Measurements from ENCODE around the gene SLC25A28.
A peak's percentile ranks its signal among the peaks of the same experiment; 100 is the strongest.
"Not testable (repeated sequence)": the region's sequence is repeated elsewhere in the genome, so short reads cannot be mapped to it uniquely, and the experiment has no call there.

The SLC25A28 gene

GRCh38 chr10:99628923-99629624 lies 8.8 kb upstream of the SLC25A28 start:
- no peak for DNase-seq

- not testable (repeated sequence) for DNase-seq
These were observed 4.9 kb upstream of the SLC25A28 start for GRCh38 chr10:99625124-99625523.

- DNase-seq = no peak
These were observed 3.7 kb upstream of the SLC25A28 start for GRCh38 chr10:99623919-99624318.

GRCh38 chr10:99621454-99622251 lies 1.4 kb upstream of the SLC25A28 start:
- no peak for DNase-seq

- peak; percentile 96 for DNase-seq
These were observed 643 bp upstream of the SLC25A28 start for GRCh38 chr10:99620711-99621453.

- no peak for DNase-seq
These were observed 994 bp downstream of the SLC25A28 start for GRCh38 chr10:99619090-99619800.

- DNase-seq = no peak
These were observed 2.5 kb downstream of the SLC25A28 start for GRCh38 chr10:99617696-99618095.

GRCh38 chr10:99615426-99615825 lies 4.8 kb downstream of the SLC25A28 start:
- DNase-seq = no peak

GRCh38 chr10:99612167-99612831 lies 7.9 kb downstream of the SLC25A28 start:
- DNase-seq = no peak

GRCh38 chr10:99611326-99611725 lies 8.9 kb downstream of the SLC25A28 start:
- DNase-seq = no peak

GRCh38 chr10:99610221-99610620 lies 10.0 kb downstream of the SLC25A28 start:
- DNase-seq = no peak

GRCh38 chr10:99609186-99609585 lies 11.1 kb downstream of the SLC25A28 start:
- DNase-seq = no peak

GRCh38 chr10:99605351-99605750 lies 14.9 kb downstream of the SLC25A28 start:
- DNase-seq = no peak

GRCh38 chr10:99604862-99605261 lies 15.4 kb downstream of the SLC25A28 start:
- no peak for DNase-seq

GRCh38 chr10:99598781-99599509 lies 21.3 kb downstream of the SLC25A28 start:
- no peak for DNase-seq

GRCh38 chr10:99598011-99598410 lies 22.2 kb downstream of the SLC25A28 start:
- DNase-seq = no peak

- not testable (repeated sequence) for DNase-seq
These were observed 23.5 kb downstream of the SLC25A28 start for GRCh38 chr10:99596708-99597107.

- DNase-seq = no peak
These were observed 24.3 kb downstream of the SLC25A28 start for GRCh38 chr10:99595770-99596465.

GRCh38 chr10:99595236-99595635 lies 25.0 kb downstream of the SLC25A28 start:
- DNase-seq = no peak

GRCh38 chr10:99593312-99593711 lies 26.9 kb downstream of the SLC25A28 start:
- DNase-seq = no peak

GRCh38 chr10:99590799-99591198 lies 29.4 kb downstream of the SLC25A28 start:
- no peak for DNase-seq
